Umbilical cord (tissue), 2 donors: Measurements from ENCODE around the gene NKX1-1. TPM values are rescaled to one million over a fixed set of nuclear protein-coding genes. Genes with fewer than 3 reads are reported as not detected.

Experiments used
- DNase-seq: peaks from one replicate; pipeline ENCODE4 v3.0.0-alpha.2; 2015; ENCODE audit warnings: low spot score
- total RNA-seq: library from RNA; depleted of rRNA; stranded (reverse); fragments of >200 nt; gene quantifications from one replicate; pipeline ENCODE4 v1.2.3, GENCODE V29; 2014; ENCODE audit warnings: low replicate concordance; ENCODE audit not compliant: insufficient read depth

The NKX1-1 gene
- total RNA-seq, 1 donor from 2014 or later, result 1.9 TPM

GRCh38 chr4:1360423-1361283, 45.6 kb downstream of the NKX1-1 start:
- no peak for DNase-seq

DNA sequence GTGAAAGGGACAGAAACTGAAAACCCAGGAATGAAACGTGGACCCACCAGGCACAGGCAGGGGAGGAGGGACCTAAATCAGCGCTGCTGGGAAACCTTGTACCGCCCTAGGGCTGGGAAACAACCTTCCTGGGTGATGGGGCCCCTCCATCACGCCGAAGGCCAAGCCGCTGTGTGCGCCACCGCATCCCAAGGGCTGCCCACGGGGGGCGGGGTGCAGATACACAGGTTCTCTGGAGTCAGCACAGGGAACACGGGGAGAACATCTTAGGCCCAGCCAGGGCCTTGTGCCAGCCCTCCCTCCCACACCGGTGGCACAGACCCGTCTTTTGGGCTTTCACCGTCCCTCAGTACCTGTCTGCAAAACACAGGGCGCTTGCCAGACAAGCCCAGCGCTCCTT, 46.3 kb downstream of the NKX1-1 start:
- no peak for DNase-seq

DNA sequence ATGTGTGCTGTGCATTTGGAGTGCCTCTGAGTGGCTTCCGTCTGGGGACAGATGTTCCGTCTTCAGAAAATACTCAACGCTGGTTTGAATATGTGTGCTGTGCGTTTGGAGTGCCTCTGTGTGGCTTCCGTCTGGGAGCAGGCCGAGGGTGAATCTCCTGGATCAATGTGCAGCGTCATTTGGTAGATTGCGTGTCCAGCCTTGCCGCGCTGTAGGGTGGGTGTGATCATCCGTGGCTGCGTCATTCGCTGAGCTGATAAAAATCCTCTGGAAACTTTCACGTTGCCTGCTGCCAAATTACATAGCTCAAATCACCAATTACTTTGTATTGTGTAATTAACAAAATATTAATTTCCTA, 47.1 kb downstream of the NKX1-1 start:
- no peak for DNase-seq

DNA sequence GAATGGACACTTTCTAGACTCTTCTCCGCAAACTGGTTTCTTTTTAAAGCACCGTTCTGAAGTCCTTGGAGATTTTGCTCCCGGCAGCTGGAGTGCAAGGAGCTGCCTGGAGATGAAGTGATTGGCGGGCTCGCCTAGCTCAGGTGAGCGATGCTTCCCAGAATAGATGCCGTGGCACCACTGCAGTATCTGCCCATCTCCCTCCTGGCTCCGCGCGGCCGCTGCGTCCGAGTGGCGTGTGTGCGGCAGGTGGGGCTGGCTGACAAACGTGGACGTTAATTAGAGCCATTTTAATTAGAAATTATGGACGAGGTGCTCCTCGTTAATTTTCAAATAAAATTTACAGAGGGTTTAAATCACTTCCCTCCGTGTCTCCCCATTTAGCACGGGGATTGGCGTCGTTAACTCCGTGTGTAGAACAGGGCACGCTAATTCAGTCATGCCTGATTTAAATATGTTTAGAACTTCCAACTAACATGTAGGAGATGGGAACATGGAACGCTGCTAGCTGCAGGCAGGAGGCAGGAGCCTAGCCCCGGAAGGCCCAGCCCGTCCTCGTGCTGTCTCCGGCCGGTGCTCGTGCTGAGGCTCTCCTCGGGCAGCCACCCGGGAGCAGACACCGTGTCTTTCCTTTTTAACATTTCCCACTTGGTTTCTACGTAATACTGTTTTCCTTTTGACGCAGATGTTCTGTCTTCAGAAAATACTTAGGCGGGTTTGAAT, 47.7 kb downstream of the NKX1-1 start:
- DNase-seq, result no peak

DNA sequence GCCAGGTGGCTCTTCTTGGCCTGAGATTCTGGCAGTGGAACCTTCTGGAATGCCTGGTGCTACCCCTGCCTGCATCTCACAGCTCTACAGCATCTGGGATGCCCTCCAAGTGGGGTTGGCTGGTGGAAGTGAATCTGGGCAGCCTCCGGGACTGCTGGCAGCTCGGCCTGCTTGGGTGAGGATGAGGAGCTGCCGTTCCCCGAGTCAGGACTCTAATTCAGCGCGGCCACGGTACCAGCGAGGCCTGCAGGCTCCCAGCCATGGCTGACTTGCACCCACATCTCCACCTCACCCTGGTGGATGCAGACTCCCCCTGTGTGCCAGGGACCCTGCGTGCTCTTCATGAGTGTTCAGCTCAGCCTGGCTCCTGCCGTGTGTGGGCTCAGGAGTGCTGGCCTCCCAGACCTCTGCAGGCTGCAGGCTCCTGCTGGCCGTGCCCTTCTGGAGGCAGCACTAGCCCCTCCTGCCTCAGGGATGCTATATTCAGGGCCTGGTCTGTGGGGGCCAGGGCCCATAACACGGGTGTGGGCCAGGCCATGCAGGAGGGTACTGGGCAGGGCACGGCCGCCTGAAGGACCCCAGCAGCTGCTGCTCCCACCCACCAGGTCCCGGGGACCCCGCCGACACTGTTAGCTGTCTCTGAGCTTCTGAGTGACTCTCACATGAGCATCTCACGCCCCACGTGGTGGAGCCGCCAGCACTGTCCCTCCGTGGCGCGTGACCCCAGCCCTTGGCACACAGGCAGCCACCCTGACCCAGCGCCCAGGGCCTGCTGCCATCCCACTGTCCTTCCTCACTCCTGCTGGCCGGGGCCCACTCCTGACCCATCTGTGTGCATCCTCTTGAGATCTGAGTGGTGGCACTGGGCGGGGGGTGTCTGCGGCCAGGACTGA, 48.6 kb downstream of the NKX1-1 start:
- no peak for DNase-seq

GRCh38 chr4:1356181-1356998, 49.9 kb downstream of the NKX1-1 start:
- peak; percentile 48 for DNase-seq

- no peak for DNase-seq
These were observed 50.9 kb downstream of the NKX1-1 start for GRCh38 chr4:1355378-1355777.

DNA sequence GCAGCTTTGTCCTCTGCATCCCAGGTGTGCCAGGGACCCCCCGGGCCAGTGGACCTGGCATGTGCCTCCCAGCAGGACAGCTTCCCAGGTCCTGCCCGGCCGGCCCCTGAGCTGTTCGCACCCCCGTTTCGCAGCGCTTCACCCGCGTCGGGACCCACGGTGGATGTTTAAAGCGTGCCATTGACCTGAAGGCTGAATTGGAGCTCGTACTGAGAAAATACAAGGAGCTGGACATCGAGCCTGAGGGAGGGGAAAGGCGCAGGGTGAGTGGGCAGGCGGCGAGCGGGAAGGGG, 51.3 kb downstream of the NKX1-1 start:
- no peak for DNase-seq

- DNase-seq, result no peak
These were observed 51.9 kb downstream of the NKX1-1 start for GRCh38 chr4:1354136-1354982.

GRCh38 chr4:1353186-1354055, 52.8 kb downstream of the NKX1-1 start:
- no peak for DNase-seq

Other genes with a start within 250 kb of the NKX1-1 start
- 84.3 TPM for gene SPON2, start 233.9 kb downstream of the NKX1-1 start, total RNA-seq
- gene CTBP1, start 157.3 kb downstream of the NKX1-1 start, total RNA-seq, result 193 TPM
- gene MAEA, start 116.6 kb downstream of the NKX1-1 start, total RNA-seq, result 29.6 TPM
- gene UVSSA, start 59.2 kb downstream of the NKX1-1 start, total RNA-seq, result 7.5 TPM